GM18507 (cell line): ENCODE data around the gene FBLN2.
"Not testable (repeated sequence)": the region's sequence is repeated elsewhere in the genome, so short reads cannot be mapped to it uniquely, and the experiment has no call there.

Source experiments
- DNase-seq: peaks from one replicate; pipeline ENCODE4 v3.0.0; 2011; ENCODE audit warnings: low read depth; ENCODE audit not compliant: insufficient read length; ENCODE audit errors: extremely low spot score
- FAIRE-seq: peaks from 2 replicates; lab custom pipeline; 2011; peaks lifted over from hg19 to GRCh38; lab: Jason Lieb, UNC

FBLN2 gene

DNA sequence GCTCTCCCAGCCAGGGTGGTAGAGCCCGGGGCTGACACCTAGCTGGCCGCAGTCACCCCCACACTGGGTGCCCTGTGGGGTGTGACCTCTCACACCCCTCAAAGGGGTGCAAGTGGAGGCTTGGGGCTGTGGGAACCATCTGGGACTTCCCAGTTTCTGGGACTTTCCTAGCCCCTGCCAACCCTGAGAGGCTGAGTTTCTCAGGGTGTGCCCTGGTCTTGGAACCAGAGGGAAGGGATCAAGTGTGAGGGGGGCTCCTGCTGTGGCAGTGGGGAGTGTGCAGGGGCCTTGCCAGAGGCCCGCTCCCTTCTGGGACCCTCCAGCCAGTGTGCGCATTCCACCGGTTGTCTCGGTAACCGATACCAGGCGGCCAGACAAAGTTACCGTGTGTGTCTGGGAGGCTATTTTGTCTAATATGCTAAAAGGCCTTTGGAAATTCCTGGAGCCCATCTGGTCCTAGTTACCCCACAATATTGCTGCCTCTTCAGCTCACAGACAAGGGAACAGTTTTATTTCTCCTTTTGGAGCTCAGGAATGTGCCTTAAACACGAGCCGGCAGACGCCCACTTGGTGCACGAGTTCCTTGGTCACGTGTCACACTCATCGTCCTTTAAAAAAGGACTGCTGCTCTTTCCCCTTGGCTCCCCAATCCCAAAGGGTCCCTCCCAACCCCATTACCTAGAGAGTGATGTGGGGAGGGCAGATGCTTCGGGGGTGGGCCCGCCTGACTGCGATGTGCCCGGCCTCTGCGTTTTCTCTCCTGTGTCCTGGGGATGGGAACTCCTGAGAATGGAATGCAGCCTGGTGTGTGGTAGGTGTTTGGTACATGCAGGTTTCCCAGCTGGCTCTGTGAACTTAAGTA is 35.6 kb upstream of the FBLN2 start:
- FAIRE-seq (no peak), DNase-seq (no peak)

DNA sequence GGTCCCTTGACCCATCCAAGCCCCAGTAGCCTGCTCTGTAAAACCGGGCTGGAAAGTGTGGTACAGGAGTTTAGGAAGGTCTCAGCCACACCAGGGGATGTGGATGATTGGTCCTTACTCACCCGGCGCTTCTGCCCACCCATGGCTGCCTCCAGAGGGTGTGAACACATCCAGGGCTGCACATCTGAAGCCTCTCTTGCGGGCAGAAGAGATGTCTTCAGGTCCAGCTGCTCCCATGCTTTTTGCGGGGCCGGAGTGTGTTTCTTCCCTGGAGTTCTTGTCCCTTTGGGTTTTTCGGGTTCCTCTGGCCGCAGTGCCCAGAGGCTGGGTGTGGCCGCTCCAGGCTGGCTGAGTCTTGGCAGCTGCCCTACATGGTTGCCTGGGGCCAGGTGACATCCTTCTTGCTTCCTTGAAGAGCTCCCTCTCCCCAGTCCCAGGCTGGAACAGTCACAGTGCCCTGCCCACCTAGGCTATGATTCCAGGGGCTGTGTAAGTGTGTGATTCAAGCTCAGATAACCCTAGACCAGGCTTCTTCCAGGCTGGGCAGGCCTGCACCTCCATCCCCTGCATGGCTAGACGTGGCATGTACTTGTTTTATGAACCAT is 34.9 kb upstream of the FBLN2 start:
- FAIRE-seq (no peak), DNase-seq (no peak)

DNA sequence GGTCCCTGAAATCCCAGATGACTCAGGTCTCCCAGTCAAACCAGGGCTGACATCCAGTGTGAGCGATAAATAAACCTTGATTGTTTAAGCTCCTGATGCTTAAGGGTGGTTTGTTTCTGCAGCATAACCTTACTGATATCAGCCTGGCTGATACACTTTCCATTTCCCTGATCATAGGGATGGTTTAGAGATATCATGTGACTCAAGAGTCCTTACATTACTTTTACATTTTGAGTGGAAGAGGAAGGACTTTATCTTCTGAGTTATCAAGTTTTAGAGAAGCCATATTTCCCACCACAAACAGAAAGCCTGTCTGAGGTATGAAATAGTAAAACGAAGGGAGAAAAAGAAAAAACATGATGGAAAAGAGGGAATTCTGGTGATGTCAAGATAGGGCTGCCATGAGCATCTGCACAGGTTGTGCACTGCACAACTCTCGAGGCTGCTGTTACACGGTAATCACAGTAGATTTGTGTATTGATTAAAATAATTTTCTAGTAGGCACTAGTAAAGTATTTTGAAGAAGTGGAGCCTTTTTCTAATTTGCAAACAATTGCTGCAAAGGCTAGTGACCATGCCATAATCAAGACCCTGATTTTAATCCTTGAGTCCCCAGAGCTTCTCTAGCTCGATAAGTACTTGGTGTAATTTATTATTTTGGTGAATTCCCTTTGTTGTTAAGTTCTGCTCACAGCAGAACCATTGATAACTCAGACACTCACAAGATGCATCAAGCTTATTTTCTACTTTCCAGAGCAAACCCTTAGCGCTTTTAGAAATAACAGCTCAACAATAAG is 34.1 kb upstream of the FBLN2 start:
- no peak for DNase-seq
- FAIRE-seq, result no peak

DNA sequence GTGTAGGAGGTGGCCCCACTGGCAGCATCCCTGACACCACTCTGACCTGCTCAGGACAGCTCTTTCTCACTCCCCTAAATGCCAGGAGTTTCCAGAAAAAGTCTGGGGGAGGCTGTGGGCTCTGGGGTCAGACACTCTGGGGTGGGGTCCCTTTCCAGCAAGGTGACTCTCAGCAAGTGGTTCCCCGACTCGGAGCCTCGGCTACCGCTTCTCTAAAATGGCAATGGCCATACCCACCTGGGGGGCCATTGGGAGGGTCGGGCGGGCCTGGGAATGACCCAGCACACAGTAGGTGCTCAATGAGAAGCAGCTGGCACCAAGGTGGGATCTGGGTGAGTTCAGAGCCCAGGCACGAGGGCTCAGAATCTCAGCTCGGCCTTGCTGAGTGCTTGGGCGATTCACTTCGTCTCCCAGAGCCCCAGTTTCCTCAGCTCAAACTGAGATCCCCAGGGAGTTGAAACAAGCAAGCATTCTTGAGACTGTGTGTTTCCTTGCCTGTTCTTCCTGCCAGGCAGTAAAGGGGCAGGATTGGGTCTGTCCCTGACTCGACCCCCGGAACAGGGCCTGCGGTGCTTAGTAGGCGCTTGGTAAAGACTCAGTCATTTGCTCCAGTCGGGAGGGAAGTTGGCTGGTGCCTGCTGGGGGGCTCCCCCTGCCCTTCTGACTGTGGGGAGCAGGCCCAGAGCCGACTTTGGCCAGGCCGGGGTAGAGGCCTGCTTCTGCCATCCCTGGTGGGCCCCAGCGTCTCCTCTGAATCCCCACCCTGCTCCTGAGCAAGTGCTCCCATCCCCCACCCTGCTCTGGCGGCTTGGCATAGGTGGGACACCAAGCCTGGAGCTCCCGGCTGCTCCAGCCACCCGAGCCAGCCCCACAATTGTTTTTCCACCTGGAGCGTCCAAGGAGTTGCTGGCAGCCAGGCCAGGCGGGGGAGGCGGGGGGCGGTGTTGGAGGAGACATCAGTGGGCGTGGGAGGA is 32.9 kb upstream of the FBLN2 start:
- DNase-seq (no peak), FAIRE-seq (no peak)

DNA sequence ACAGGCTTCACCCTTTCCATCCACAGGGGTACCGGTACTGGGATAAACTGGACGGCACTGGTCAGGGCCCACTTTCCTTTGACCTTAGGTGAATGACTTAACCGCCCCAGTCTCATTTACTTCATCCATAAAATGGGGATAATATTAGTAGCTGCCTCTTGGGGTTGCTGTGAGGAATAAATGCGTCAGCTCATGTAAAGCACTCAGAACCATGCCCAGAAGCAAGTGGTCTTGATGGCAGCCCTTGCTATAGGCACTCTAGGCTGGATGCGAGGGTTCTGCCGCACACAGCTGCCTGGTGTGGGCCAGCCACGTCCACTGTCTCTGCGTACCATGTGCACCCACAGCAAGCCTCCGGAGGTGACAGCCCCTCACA is 32.2 kb upstream of the FBLN2 start:
- DNase-seq (no peak), FAIRE-seq (no peak)

DNA sequence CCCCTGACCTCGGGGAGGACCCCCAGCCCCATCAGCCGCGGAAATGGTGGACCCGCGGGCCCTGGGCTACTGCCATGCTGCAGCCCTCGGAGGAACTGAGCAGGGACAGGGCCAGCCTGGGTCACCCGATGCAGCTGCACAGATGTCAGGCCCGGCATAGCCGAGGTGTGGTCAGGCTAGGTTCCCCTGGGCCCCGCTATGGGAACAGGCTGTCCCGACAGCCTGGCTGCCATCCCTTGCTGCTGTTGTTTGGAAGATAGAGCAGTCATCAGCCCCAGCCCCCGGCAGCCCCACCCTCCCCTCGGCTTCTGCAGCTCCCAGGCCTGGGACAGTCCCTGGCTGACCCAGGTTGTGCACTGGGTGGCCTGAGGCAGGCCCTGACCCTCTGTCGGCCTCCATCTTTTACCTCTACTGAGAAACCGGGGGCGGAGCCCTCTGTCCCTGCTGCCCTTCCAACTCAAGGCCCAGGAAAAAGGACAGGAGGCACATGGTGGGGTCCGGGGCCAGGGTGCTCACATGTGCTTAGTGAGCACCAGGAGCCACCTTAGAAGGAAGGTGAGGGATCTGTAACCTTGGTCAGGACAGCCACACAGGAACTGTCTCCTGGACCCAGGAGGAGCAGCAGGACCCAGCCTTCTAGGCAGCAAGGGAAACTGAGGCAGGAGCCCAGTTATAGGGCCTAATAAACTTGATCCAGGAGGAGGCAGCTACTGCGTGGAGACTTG is 31.5 kb upstream of the FBLN2 start:
- DNase-seq, result no peak
- no peak for FAIRE-seq

DNA sequence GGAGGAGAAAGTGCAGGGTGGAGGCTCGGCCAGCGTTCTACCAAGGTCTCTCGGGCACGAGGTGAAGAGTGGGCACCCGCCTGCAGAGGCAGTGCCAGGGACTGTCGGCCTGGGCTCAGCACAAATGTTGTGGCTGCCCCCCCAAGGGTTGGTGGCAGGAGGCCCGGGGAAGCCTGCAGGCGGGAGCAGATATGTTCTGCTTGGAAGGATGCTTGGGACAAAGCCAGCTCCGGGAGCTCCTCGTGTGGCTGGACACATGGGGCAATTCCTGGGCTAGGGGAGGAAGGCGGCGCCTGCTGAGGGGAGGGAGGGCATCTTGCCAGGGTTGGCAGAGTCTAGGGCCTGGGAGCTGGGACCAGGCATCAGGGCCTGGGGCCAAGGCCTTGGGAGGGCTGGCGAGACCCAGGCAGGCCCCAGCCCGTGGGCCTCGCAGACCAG is 30.4 kb upstream of the FBLN2 start:
- no peak for FAIRE-seq
- no peak for DNase-seq

DNA sequence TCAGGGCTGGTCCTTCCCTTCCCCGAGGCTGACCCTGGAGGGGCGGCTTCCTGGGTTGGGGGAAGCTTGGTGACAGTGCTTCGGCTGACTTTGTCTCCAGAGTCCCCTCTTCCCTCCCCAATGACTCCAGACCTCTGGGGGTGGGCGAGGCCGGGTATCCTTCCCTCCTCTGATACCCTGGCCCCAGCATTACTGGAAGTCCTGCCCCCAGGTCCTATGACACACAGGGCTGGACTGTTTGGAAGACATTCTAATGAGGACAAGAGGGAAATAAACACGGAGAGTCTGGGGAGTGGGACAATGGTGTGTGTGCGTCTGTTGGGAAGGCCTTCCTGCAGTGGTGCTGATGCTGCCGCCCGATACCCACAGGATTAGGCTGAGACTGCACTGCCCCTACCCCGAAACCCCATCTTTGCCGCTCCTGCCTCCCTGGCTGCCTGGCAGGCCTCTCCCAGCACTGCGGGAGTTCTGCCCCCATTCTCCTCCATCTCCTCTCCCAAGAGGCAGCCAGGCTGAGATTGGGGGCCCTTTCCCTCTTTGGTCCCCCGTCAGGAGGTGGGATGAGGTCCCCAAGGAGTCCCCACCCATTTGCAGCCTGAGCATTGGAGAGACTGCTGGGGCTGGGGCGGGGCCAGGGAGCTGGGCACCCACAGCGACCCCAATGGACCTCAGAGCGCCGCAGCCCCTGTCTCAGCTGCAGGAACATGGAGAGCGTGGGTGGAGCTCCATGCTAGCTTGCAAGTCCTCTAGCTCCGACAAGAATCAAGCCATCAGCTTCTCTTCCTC is 29.7 kb upstream of the FBLN2 start:
- FAIRE-seq (no peak), DNase-seq (no peak)

DNA sequence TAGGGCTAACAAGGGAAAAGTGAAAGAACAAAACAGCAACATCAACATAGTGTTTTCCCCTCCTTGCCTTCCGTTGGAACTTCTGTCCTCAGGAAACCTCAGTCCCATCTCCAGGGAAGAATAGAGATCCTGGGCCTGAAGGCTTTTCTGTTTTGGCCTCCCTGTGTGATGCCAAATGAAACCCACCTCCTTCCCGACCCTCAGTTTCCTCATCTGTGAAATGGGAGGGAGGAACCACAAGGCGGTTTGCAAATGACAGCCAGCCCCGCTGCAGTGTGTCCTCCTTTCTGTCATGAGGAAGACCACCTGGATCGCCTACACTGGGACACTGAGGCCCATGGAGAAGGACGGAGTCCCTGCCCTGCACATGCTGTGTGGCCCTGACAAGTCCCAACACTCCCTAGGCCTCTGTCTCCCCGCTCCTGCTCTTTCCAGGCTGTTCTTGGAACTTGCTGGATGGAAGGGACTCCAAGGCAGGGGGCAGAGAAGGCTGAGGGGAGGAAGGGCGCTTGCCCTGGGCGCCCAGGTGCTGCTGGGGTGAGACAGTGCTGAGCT is 28.5 kb upstream of the FBLN2 start:
- no peak for FAIRE-seq
- DNase-seq, result no peak

DNA sequence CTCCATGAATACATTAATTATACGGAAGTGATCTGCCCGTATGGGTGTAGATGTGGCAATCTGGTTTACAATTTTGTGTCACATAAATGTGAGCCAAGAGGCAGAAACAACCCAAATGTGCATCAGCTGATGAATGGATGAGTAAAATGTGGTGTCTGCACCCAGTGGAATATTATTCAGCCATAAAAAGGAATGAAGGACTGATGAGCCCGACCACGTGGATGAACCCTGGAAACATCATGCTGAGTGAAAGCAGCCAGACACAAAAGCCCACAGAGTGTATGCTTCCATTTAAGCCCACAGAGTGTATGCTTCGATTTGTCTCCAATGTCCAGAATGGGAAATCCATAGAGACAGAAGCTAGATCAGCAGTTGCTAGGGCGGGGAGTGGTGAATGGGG is 27.6 kb upstream of the FBLN2 start:
- DNase-seq (no peak), FAIRE-seq (no peak)

DNA sequence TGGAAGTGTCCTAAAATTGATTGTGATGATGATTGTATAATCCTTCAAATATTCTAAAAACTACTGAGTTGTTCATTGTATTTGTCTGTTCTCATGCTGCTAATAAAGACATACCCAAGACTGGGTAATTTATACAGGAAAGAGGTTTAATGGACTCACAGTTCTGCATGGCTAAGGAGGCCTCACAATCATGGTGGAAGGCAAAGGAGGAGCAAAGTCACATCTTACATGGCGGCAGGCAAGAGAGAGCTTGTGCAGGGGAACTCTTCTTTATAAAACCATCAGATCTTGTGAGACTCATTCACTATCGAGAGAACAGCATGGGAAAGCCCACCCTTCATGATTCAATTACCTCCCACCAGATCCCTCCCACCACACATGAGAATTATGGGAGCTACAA is 27.2 kb upstream of the FBLN2 start:
- DNase-seq, FAIRE-seq: not testable (repeated sequence)

DNA sequence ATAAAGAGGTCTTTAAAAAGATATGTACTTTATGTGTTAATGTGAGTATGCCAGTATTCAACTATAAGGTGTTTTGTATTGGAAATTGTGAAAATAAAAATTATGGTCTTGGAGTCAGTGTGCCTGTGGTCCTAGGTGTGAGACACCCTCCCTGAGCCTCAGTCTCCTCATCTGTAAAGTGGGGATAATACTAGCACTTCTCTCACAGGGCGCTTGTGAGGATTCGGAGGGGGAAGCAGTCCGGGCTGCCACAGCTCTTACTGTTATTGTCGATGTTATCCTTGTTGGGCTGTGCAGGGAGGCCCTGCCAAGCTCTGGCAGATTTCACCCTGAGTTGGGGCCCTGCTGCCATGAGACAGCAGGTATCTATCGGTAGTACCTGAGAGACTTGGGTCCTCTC is 26.7 kb upstream of the FBLN2 start:
- FAIRE-seq, result no peak

DNA sequence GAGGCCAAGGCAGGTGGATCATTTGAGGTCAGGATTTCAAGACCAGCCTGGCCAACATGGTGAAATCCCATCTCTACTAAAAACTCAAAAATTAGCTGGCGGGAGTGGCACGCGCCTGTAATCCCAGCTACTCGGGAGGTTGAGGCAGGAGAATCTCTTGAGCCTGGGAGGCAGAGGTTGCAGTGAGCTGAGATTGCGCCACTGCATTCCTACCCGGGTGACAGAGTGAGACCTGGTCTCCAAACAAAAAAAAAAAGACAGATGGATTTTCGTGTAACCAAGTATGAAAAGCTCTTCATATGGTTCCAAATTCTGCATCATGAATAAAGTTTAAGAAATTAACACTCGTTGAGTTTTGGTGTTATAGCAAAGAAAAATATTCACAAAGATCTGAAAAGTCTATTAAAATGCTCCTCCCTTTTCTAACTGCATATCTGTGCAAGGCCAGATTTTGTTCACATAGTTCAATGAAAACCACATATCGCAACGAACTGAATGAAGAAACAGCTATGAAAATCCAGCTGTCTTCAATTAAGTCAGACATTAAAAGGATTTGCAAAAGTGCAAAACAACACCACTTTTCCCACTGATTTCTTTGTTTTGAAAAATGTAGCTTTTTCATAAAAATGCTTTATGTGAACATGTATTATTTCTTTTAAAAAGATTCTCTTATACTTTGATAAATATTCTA is 23.8 kb upstream of the FBLN2 start:
- DNase-seq (no peak), FAIRE-seq (no peak)

More for the DNA sequence above, 26.7 kb upstream of the FBLN2 start:
- no peak for DNase-seq

DNA sequence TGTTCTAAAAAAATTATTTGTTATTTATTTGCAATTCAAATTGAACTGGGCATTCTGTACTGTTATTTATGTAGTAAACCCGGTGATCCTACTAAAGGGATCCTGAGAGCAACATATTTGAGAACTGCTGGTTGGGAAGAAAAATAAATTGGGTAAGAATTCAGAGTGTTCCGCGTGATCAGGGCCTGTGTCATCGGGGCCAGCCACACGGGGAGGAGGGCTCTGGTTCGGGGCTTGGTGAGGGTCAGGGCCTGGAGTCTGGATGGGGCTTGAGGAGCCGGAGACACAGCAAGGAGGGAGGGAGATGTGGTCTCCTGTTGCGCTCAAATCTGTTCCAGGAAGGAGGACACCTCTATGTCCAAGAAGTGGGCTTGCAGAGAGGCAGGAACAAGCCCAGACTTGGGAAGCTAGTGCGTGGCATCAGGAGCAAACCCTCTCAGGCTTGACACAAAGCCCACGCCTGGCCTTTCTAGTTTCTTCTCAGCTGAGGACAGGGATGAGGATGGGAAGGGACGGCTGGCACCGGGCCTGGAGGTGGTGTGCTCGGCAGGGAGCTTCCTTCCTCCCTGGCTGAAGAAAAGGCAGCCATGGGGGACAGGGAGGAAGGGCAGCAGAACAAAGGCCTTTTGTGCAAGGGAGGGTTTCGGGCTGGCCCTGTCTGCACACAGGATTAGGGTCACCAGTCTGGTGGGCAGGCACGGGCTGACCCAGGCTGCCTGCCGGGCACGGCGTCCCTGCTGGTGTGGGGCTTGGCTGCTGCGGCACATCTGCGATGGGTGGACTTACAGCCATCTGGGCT is 22.9 kb upstream of the FBLN2 start:
- no peak for FAIRE-seq
- no peak for DNase-seq

DNA sequence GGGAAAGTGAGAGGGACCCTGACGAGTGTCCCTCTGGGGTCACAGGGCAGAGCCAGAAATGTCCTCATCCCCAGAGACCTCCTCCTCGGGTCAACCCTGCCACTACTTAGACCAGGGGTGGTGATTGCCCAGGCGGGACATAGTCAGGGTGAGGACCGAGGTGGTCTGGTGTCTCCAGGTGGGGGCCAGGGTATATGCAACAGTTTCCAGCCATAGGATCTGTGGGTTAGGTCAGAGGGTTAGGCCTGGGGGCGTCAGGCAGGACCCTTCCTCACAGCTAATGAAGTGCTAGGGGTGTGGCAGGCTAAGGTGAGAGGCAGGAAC is 22.3 kb upstream of the FBLN2 start:
- DNase-seq, result no peak
- FAIRE-seq, result no peak

DNA sequence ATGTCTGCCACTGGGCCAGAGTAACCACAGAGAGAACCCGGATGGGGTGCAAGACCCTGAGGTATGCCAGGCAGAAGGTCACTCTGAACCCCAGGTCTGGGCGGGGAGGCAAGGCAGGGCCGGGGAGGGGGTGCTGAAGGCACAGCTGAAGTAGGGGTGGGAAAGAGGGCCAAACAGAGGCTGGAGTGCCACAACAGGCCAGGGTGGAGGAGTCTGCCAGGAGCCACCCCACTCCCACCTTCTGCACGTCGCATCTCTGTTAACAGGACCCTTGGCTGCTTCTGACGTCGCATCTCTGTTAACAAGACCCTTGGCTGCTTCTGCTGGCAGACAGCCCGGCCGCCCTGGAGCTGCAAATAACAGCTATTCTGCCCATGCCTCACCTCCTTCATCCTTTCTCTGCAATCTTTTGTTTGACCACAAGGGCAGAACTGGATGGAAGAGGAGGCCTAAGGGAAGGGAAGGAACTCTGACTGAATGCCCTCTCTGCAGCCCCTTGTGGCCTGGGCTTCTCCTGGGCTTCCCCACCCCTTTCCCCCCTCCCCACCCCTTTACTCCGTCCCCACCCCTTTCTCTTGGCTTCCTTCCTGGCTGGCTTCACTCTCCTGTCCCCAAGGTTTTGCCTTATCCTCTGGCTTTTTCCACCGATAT is 20.6 kb upstream of the FBLN2 start:
- no peak for DNase-seq
- no peak for FAIRE-seq
